ENCODE results near the gene PANX1. TPM values are rescaled to one million over a fixed set of nuclear protein-coding genes. Genes with fewer than 3 reads are reported as not detected.

Gene PANX1
- total RNA-seq, 1 experiment from 2014 or later, result 22.9 TPM

DNA sequence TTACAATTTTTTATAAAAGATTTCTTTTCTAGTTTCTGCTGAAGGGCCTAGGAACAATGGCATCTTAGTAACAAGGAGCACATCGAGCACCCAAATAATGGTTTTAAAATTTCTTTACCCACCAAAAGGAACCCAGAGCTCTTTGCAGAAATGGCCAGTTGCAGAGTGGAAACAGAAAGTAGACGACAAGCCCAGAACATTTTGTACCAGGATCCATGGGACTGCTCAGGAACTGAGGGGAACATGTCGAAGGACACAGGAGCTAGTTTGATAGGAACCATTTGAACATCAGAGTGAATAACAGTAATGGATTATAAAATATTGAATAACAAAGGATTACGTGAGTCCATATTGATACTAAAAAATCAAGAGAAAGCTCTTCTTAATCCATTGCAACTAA is 17.3 kb downstream of the PANX1 start:
- Mint-ChIP-seq H3K4me3 (no peak overlapping the region), H3K9me3 (no peaks in the 10 kb centered on the region), H3K4me1 (peaks cover 77% of the 10 kb centered on the region), H3K27me3 (ENCODE audit: low read depth) (no peaks in the 10 kb centered on the region), H3K36me3 (no peaks in the 10 kb centered on the region), H3K27ac (peak overlapping the region; percentile 48; the same call in 1 of the 2 replicates)
- TF ChIP-seq IRF1 (CRISPR knock-in tag; IDR thresholded peaks at IDR 0.05), result no peak
- no peak for TF ChIP-seq JAZF1 (CRISPR knock-in tag; IDR thresholded peaks at IDR 0.05)
- ATAC-seq (no peak), DNase-seq (ENCODE audit: low spot score) (no peak)
- ChIA-PET POLR2A (no interaction called here), CTCF (no interaction called here)

- POLR2A ChIA-PET, result no interaction called here
Observed at GRCh38 chr11:94147433-94147845, 18.8 kb downstream of the PANX1 start.

GRCh38 chr11:94148189-94148588 is 19.5 kb downstream of the PANX1 start:
- POLR2A ChIA-PET, result no interaction called here
- Mint-ChIP-seq H3K36me3 (no peaks in the 10 kb centered on the region), H3K27me3 (ENCODE audit: low read depth) (no peaks in the 10 kb centered on the region), H3K4me1 (peaks cover 78% of the 10 kb centered on the region), H3K9me3 (no peaks in the 10 kb centered on the region), H3K27ac (no peak overlapping the region), H3K4me3 (no peak overlapping the region)
- DNase-seq (ENCODE audit: low spot score), result no peak
- TF ChIP-seq, protein P1, sequence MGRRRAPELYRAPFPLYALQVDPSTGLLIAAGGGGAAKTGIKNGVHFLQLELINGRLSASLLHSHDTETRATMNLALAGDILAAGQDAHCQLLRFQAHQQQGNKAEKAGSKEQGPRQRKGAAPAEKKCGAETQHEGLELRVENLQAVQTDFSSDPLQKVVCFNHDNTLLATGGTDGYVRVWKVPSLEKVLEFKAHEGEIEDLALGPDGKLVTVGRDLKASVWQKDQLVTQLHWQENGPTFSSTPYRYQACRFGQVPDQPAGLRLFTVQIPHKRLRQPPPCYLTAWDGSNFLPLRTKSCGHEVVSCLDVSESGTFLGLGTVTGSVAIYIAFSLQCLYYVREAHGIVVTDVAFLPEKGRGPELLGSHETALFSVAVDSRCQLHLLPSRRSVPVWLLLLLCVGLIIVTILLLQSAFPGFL (CRISPR knock-in tag; IDR thresholded peaks at IDR 0.05; ENCODE audit: borderline replicate concordance), result no peak
- TF ChIP-seq, protein P2, sequence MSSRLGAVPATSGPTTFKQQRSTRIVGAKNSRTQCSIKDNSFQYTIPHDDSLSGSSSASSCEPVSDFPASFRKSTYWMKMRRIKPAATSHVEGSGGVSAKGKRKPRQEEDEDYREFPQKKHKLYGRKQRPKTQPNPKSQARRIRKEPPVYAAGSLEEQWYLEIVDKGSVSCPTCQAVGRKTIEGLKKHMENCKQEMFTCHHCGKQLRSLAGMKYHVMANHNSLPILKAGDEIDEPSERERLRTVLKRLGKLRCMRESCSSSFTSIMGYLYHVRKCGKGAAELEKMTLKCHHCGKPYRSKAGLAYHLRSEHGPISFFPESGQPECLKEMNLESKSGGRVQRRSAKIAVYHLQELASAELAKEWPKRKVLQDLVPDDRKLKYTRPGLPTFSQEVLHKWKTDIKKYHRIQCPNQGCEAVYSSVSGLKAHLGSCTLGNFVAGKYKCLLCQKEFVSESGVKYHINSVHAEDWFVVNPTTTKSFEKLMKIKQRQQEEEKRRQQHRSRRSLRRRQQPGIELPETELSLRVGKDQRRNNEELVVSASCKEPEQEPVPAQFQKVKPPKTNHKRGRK (CRISPR knock-in tag; IDR thresholded peaks at IDR 0.05; ENCODE audit: borderline replicate concordance), result no peak
- no peak for ATAC-seq
- CTCF ChIA-PET, result no interaction called here

More at GRCh38 chr11:94147433-94147845, 18.8 kb downstream of the PANX1 start:
- ATAC-seq, result no peak
- Mint-ChIP-seq H3K27me3 (ENCODE audit: low read depth) (no peaks in the 10 kb centered on the region), H3K4me1 (peaks cover 78% of the 10 kb centered on the region), H3K36me3 (no peaks in the 10 kb centered on the region), H3K4me3 (no peak overlapping the region), H3K9me3 (no peaks in the 10 kb centered on the region), H3K27ac (0 out of 2 replicates have a peak overlapping the region, but pooled peaks have one; percentile 3)
- CTCF ChIA-PET, result no interaction called here
- TF ChIP-seq ELF4 (CRISPR knock-in tag; IDR thresholded peaks at IDR 0.05; ENCODE audit: low read depth), result no peak
- DNase-seq (ENCODE audit: low spot score), result no peak

GRCh38 chr11:94149431-94150017 is 20.9 kb downstream of the PANX1 start:
- Mint-ChIP-seq H3K27ac (no peak overlapping the region), H3K4me1 (peaks cover 78% of the 10 kb centered on the region), H3K36me3 (peaks cover 8% of the 10 kb centered on the region), H3K4me3 (no peak overlapping the region), H3K9me3 (no peaks in the 10 kb centered on the region), H3K27me3 (ENCODE audit: low read depth) (no peaks in the 10 kb centered on the region)
- no peak for TF ChIP-seq AR (CRISPR knock-in tag; IDR thresholded peaks at IDR 0.05)
- TF ChIP-seq, protein P3, sequence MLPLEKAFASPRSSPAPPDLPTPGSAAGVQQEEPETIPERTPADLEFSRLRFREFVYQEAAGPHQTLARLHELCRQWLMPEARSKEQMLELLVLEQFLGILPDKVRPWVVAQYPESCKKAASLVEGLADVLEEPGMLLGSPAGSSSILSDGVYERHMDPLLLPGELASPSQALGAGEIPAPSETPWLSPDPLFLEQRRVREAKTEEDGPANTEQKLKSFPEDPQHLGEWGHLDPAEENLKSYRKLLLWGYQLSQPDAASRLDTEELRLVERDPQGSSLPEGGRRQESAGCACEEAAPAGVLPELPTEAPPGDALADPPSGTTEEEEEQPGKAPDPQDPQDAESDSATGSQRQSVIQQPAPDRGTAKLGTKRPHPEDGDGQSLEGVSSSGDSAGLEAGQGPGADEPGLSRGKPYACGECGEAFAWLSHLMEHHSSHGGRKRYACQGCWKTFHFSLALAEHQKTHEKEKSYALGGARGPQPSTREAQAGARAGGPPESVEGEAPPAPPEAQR (CRISPR knock-in tag; IDR thresholded peaks at IDR 0.05), result no peak
- TF ChIP-seq FOXJ3 (CRISPR knock-in tag; IDR thresholded peaks at IDR 0.05; ENCODE audit: borderline replicate concordance), result no peak
- TF ChIP-seq, protein P2 (CRISPR knock-in tag; IDR thresholded peaks at IDR 0.05; ENCODE audit: borderline replicate concordance), result no peak
- ChIA-PET POLR2A (no interaction called here), CTCF (interaction anchor here (0.6 to 2.4 kb wide), 3 partner anchors 228 to 254 kb away, joined by 3 to 9 read pairs (median 6); no protein-coding TSS in a partner anchor)
- ATAC-seq (no peak), DNase-seq (ENCODE audit: low spot score) (no peak)

Data from WTC11 (cell line).